HuH-7.5 (cell line): ENCODE data around the gene USP25.
"Not testable (repeated sequence)": the region's sequence is repeated elsewhere in the genome, so short reads cannot be mapped to it uniquely, and the experiment has no call there.

ENCODE experiments used
- DNase-seq: peaks from one replicate; pipeline ENCODE4 v3.0.0; 2011; ENCODE audit warnings: low spot score

USP25 gene

DNA sequence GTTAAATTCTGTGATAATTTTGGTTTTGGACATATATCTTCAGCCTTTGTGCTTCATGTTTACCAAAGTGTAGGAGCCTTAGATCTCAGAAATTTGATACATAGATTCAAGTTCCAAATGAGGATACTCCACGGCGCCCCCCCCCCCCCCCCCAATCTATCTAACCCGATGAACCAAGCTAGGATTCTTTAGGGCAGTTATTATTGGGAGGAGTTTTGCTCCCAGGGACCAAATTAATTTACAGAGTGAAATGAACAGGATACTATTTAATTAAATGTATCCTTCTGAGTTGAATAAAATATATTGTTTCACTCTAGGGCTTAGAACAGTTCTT, 3.2 kb downstream of the USP25 start:
- no peak for DNase-seq

DNA sequence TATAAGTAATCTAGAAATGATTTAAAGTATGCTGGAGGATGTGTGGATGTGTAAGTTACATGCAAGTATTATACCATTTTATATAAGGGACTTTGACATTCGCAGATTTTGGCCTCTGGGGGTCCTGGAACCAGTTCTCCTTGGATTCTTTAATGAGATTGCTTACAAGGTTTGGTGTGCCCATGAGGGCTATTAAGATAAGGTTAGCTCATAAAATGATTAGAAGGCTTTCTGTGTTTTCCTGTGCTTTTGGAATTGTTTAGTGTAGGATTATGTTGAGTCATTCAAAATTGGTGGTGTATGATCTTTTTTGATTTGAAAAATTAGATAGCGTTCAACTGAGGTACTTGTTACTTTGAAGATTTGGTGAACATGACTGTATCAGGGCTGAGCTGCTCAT, 5.6 kb downstream of the USP25 start:
- no peak for DNase-seq

DNA sequence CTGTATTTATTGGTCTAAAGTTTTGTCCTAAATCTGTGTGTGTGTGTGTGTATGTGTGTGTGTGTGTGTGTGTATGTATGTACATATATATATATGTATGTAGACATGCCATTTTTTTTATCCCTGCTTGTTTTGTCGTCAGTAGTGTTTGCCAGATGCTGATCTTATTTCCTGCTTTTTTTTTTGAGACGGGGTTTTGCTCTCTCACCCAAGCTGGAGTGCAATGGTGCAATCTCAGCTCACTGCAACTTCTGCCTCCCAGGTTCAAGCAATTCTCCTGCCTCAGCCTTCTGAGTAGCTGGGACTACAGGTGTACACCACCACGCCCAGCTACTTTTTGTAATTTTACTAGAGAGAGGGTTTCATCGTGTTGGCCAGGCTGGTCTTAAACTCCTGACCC, 6.1 kb downstream of the USP25 start:
- not testable (repeated sequence) for DNase-seq

DNA sequence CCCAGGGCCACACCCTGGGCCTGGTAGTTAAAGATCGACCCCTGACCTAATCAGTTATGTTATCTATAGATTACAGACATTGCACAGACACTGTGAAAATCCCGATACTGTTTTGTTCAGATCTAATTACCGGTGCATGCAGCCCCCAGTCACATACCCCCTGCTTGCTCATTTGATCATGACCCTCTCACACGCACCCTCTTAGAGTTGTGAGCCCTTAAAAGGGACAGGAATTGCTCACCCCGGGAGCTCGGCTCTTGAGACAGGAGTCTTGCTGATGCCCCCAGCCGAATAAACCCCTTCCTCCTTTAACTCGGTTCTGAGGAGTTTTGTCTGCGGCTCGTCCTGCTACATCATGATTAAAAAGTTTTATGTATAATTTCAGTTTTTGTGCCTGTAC, 9.0 kb downstream of the USP25 start:
- not testable (repeated sequence) for DNase-seq

DNA sequence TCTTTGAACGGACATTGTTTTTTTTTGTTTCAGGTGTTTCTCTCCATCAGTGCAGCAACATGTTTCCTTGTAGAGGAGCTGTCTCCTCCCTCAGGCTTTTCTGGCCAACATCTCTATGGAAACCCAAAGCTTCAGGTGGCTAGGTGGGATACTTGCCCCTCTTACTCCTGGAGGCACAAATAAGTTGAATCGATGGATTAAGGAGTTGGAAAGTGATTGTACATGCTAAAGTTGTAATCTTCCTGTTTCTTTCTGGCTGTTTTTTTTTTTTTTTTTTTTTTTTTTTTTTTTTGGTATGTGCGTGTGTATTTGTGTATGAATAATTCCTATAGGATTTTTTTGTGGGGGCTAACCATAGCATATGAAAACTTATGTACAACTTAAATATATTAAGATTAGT, 10.6 kb downstream of the USP25 start:
- no peak for DNase-seq

DNA sequence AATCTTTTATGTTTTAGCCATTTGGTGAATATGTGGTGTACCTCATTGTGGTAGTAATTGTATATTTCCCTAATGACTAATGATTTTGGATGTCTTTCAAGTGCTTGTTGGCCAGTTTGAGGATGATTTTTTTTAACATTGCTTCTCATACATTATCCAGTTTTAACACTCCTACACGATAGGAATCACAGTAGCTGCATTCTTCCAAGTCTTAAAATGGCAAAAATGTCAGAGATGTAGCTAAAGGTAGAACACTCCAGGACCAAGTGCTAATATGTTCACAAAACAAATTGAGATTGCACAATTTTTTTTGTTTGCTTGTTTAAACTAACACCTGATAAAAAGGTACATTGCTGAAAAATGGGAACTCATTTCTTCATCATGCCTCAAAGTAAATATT, 11.7 kb downstream of the USP25 start:
- DNase-seq: no peak

DNA sequence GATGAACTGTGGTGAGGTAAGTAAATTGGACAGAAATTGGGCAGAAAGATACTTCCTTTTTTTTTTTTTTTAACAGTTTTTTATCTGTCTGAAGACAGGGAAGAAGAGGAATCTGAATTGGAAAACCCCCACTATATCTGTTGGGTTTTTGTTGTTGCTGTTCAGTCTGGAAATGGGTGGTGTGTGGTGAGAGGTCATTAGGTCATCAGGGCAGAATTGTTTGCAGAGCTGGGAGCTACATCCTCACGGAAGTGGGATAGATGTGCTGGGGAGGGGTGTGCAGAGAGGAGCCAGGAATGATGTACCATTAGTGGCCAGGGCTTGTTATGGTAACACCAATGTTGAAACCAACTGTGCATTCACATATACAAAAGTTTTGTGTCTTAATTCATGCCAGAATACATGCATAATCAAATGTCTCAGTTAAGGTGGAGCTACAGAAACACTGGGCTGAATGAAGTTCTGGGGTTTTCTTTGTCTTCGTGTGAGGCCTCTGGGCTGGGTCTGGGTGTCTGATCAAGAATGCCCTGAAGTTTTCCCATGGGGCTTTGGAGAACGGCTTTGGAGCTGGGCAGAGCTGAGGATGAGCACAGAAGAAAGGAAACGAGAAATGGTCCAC, 12.4 kb downstream of the USP25 start:
- no peak for DNase-seq

DNA sequence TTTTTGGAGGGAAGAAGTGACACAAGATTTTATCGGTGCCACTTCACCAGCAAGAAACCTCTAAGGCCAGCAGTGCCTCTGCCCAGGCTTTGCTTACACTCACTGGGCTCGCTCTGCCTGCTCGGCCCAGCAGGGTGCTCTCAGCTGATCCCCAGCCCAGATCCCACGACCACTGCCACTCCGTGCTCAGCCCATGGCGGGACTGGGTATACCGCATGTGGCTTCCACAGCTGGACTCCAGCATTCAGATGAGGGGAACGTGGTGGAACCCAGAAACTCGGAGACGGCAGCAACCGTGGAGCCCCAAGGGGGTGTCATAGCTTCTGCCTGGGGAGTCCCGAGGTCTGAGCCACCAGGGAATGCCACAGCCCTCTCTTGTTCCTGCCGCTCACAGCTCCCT, 12.9 kb downstream of the USP25 start:
- DNase-seq: no peak

DNA sequence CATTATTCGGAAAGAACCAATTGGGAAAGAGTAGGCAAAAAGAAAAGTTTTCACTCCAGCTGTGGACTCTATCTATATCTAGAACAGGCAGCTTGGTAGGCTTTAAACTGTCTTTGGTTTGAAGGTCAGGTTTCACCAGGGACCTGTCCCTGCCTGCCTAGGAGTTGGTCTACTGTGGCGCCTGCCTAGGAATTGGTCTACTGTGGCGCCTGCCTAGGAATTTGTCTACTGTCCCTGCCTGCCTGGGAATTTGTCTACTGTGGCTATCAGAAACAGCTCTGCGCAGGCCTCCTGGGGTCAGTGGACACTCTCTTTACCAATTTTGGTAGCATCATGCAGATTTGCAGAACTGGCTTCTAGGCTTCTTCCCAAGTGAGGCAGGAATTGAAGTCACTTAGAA, 13.8 kb downstream of the USP25 start:
- no peak for DNase-seq

DNA sequence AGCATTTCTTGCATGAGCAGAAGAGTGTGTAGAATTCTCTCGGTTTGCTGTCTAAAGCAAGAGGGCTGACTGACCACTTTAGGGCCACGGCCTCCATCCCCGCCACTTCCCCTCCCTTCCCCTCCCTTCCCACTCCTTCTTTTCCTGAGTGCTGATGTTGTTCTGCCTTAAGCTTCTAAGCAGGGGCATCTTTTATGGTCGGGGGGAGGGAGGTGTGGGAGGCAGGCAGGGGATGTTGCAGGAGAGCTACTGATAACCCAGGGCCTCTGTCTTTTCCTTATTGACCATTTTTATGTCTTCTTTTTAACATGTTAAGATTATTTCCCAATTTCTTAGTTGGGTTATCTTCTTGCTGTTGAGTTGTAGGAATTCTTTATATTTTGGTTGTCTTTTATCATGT, 15.1 kb downstream of the USP25 start:
- no peak for DNase-seq

DNA sequence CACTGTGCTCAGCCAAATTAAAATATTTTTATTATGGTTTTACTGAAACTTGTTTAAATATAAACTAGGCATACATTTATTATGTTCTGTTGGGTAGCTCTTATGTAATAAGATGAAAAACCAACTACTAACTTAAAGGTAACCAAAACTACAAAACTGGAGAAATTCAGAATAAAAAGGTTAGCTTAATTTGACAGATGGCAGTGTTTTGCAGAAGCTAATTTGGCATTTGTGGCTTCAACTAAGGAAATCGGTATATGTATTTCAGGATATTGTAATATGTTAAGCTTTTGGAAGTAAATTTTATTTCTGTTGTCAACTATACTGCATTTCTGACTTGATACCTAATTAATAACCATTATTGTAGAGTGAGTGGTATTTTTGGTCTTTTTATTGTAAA, 18.8 kb downstream of the USP25 start:
- DNase-seq: no peak

DNA sequence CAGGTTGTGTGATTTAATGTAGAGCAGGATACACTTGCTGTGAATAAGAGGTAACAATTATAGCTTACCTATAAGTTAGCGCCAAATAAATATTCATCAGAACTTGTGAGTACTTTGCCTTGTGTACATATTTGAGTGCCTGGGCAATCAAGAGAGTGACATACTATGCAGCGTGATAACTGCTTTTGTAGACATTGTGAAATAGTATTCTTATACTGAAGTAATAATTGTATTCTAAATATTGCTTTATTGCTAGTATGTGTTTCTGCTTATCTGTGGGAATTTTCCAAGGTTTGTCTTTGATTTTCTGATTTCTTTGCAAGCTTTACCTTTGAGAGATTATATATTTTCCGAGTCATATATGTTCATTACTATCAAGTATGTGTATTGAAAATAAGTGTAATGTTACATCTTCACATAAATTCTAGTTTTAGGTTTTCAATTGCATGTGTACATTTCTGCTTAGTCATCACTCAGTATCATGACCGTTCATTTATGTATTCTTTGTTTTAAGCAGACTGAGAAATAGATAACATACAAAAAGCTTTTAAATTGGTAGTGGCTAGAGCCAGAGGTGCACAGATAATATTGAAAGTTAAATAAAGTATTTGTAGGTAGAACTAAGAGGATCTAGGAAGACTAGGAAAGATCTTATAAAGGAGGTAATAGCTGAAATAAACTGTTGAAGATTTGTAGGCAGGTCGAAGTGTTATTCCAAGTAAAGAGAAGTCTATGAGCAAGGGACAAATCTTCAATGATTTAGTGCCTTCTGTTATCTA, 19.5 kb downstream of the USP25 start:
- DNase-seq: no peak

DNA sequence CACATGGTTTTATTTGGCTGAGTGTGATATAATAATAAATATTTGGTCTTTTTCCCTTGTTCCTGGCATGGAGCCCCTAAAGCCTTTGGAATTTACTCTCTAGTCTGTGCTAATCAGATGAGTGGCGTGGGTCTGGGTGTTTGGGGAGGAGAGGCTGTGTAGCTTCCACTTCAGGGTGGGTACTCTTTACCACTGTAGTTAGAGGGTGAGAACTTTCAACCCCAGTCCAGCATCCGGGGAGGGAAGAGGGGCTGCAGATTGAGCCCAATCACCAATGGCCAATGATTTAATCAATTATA, 20.0 kb downstream of the USP25 start:
- DNase-seq: no peak

DNA sequence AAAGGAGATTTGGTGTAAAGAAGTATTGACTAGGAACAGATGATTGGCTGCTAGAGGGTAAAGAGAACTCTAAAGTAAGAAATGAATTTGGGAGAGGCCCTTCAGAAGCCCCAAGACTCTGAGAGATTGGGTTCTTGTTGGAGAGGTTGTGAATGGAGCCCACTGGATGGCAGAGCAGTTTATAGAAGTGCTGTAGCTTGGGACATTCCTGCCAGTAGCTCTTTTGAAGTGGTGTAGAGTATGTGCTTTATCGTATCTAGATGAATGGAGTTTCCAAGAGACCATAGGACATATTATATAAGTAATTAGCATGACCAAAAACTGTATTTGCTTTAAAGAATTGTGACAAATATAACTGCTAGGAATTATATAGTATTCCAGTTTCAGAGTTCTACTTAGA, 21.3 kb downstream of the USP25 start:
- no peak for DNase-seq

DNA sequence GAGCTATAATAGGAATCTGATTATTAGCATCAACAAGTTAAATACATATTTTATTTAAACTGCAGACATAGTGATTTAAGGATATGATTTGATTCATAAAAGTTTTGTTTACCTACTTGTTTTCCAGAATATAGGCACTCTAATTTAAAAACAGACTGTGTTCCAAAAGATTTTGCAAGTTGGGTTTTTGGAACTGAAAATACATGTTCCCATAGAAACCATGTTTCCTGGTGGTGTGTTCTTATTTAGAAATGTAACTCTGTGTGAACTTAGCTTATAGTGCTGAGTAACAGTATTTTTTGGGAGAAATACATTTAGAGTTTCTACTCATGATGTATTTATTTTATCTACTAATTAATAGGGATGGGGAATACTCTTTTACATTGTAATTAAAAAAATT, 21.8 kb downstream of the USP25 start:
- no peak for DNase-seq

DNA sequence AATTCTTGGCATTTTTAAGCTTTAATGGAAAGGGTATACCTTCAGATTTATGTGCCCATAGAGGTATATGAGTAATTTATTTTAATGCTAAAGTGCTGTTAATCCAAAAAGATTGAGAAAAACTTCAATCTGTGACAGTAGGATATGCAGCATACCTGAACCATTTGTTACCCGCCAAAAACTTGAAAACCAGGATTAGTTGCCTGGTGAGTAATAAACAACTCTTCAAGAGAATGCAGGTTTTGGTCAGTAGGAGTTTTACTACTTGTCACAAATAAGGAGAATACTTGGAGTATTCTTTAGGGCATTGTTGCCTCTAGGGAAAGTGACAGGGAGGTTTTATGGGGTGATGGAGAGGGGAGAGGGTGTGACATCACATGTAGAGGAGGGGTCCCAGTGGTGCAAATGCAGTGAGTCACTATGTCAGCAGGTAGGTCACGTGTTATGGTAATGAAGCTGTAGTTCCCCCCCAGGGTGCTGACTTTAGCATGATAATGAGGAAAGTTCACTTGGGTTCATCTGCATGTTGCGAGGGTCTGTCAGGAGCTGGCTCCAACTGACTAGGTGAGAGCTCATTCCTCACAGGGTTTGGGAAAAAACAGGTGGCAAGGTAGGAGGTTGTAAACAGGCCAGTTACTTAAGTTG, 23.1 kb downstream of the USP25 start:
- DNase-seq: no peak

DNA sequence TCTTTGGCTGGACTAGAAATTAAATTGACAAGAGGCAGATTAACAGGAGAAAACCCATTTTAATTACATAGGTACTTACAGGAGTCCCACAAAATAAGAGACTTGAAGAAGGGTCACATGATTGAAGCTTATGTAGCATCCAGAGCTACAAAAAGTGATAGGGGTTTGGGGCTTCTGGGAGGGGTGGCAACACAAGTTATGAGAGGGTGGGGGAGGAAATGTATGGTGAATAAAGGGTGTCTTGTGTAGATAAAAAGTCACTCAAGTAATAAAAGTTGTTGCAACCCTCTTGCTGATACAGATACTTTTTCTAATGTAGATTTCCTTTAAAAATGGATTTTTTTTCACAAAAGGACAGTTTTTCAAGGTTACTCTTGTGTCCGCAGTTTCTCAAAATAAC, 24.0 kb downstream of the USP25 start:
- DNase-seq: no peak

DNA sequence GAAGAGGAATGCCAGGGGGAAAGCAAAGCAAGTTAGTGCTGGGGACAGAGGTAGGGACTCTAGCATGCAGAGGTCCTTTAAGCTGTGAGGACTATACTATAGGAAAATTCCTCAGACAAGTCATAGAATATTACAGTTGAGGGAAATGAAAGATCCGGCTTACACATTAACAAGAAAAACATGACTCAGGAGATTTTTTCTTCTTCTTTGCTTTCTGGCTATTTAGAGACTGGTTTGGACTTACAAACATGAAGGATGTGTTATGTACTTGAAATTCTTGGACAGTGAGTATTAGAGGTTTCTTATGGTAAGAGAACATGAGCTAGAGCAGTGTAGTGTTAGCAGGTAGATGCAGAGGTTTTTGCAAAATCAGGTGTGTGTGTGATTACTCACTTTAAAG, 24.9 kb downstream of the USP25 start:
- no peak for DNase-seq

DNA sequence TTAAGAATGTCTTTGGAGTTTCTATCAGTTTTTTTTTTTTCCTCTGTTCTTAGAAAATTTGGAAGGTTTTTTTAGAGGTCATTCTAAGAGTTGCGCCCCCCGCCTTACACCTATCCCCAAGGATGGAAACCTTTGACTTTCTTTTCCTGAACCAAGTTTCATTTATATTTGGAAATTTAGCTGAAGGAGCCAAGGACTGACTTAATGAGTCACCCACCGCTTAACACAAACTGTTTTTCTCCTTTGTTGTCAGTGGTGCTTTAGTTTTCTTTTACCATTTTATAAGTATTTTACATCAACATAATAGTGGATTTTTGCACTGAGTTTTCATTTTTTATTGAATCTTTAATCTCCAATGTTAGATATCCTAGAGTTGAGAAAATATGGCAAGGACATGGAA, 25.3 kb downstream of the USP25 start:
- no peak for DNase-seq

DNA sequence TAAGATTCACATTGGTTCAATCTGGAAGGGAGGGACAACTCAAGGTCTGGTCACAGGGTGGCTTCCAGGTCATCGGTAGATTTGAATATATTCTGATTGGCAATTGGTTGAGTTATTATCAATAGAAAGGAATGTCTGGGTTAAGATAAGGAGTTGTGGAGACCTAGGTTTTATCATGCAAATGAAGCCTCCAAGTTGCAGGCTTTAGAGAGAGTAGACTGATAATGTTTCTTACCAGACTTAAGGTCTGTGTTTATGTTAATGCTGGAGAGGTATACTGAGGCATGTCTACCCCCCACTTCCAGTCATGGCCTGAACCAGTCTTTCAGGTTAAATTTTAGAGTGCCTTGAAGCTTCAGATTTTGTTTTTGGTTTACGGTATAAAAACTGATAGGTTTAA, 29.7 kb downstream of the USP25 start:
- DNase-seq: no peak

DNA sequence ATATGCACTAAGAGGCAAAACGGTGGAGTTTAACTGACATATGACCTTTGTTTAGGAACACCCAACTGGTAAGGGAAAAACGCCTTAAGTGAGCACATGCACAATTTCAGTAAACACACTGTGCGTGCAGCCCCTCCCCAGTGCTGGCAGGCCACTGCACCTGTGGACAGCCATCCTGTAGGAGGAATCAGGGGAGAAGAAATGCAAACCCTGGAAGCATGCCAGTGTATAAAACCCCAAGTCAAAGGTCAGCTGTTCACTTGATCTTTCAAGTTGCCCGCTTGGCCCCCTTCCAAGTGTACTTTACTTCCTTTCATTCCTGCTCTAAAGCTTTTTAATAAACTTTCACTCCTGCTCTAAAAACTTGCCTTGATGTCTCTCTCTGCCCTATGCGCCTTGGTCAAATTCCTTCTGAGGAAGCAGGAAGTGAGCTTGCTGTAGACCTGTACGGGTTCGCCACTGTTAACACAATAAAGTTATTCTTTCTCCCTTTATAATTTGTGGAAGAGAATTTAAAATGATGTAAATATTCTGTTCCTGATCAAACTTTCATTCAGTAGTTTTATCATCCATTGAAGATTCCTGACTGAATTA, 31.8 kb downstream of the USP25 start:
- DNase-seq: no peak

DNA sequence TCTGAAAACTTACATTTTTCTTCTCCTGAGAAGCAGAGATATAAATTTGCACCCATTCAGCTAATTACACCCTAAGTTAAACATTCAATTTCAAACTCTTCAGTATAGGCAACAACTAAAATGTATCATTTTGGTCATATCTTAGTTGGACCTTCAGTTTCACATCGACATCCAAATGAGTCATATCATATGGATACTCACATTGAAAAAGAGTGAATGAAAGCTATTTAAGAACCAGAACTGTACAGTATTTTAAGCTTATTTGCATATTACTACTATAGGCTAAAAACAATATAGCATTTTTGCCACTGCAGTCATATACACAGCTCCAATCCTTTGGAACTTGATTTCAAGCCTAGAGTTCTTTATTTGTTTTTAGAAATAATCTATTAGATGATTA, 33.6 kb downstream of the USP25 start:
- DNase-seq: no peak

DNA sequence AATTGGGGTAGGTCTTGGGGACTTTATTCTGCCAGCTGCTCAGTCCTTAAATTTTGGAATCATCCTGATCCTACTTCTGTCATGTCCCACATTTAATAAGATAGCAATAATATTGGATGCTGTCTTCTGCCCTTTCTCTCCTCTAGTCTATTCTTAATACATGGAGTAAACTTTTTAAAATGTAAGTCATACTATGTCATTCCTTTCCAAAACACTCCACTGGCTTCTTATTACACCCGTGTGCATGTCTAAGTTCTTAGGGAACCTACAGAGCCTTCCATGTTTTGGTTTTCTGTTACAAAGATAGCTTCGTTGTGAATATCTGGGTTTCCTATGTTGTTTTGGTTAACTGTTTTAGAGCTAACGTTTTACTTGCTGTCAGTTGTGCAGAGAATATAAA, 35.1 kb downstream of the USP25 start:
- DNase-seq: no peak
